Activated naive CD8-positive, alpha-beta T cell treated with anti-CD3 and anti-CD28 coated beads for 36 hours (primary cell): ENCODE data around the gene AHI1. TPM values are rescaled to one million over a fixed set of nuclear protein-coding genes. Genes with fewer than 3 reads are reported as not detected.
"Not testable (repeated sequence)": the region's sequence is repeated elsewhere in the genome, so short reads cannot be mapped to it uniquely, and the experiment has no call there.

Experiments
- DNase-seq: peaks from one replicate; pipeline ENCODE4 v3.0.0; 2021
- H3K27ac Mint-ChIP-seq: one replicate; pipeline ENCODE4 v1.8.0; 2022; ENCODE audit warnings: mild to moderate bottlenecking, moderate library complexity, mixed read lengths
- H3K27me3 Mint-ChIP-seq: one replicate; pipeline ENCODE4 v1.8.0; 2022; ENCODE audit warnings: mild to moderate bottlenecking, mixed read lengths
- H3K36me3 Mint-ChIP-seq: one replicate; pipeline ENCODE4 v1.8.0; 2021; ENCODE audit warnings: mild to moderate bottlenecking, mixed read lengths
- H3K4me1 Mint-ChIP-seq: one replicate; pipeline ENCODE4 v1.8.0; 2021; ENCODE audit warnings: mixed read lengths
- H3K4me3 Mint-ChIP-seq: one replicate; pipeline ENCODE4 v1.8.0; 2022; ENCODE audit warnings: mild to moderate bottlenecking, moderate library complexity, mixed read lengths
- H3K9me3 Mint-ChIP-seq: one replicate; pipeline ENCODE4 v1.8.0; 2022; ENCODE audit warnings: mixed read lengths
- total RNA-seq, 2 experiments: library from RNA; stranded (reverse); gene quantifications; one replicate each; pipeline ENCODE4 v1.2.3, GENCODE V29; 2021

Gene AHI1
- total RNA-seq, 2 experiments from 2014 or later = 35.6 to 37.1 TPM

- Mint-ChIP-seq H3K9me3 (peaks cover 6% of the 10 kb centered on the region), H3K36me3 (peaks cover 22% of the 10 kb centered on the region), H3K27ac (no peak overlapping the region), H3K4me1 (peaks cover 8% of the 10 kb centered on the region), H3K4me3 (no peak overlapping the region), H3K27me3 (no peaks in the 10 kb centered on the region)
- no peak for DNase-seq
Measured at GRCh38 chr6:135360222-135360621, 137.3 kb downstream of the AHI1 start.

GRCh38 chr6:135358985-135359384, 138.6 kb downstream of the AHI1 start:
- Mint-ChIP-seq H3K4me3 (no peak overlapping the region), H3K27me3 (no peaks in the 10 kb centered on the region), H3K27ac (no peak overlapping the region), H3K9me3 (no peaks in the 10 kb centered on the region), H3K4me1 (peaks cover 8% of the 10 kb centered on the region), H3K36me3 (peaks cover 19% of the 10 kb centered on the region)
- DNase-seq = no peak

- H3K27ac Mint-ChIP-seq = no peak overlapping the region
- no peak for DNase-seq
- peaks cover 19% of the 10 kb centered on the region for H3K36me3 Mint-ChIP-seq
- no peak overlapping the region for H3K4me3 Mint-ChIP-seq
- H3K27me3 Mint-ChIP-seq = no peaks in the 10 kb centered on the region
- no peaks in the 10 kb centered on the region for H3K9me3 Mint-ChIP-seq
- peaks cover 8% of the 10 kb centered on the region for H3K4me1 Mint-ChIP-seq
Measured at GRCh38 chr6:135358251-135358821, 139.2 kb downstream of the AHI1 start.

- Mint-ChIP-seq H3K36me3 (peaks cover 18% of the 10 kb centered on the region), H3K4me1 (peaks cover 8% of the 10 kb centered on the region), H3K27me3 (no peaks in the 10 kb centered on the region), H3K9me3 (no peaks in the 10 kb centered on the region), H3K4me3 (no peak overlapping the region), H3K27ac (no peak overlapping the region)
- no peak for DNase-seq
Measured at GRCh38 chr6:135354407-135354806, 143.1 kb downstream of the AHI1 start.

- no peaks in the 10 kb centered on the region for H3K27me3 Mint-ChIP-seq
- no peaks in the 10 kb centered on the region for H3K4me1 Mint-ChIP-seq
- no peak overlapping the region for H3K27ac Mint-ChIP-seq
- H3K4me3 Mint-ChIP-seq = no peak overlapping the region
- peaks cover 14% of the 10 kb centered on the region for H3K36me3 Mint-ChIP-seq
- no peaks in the 10 kb centered on the region for H3K9me3 Mint-ChIP-seq
- no peak for DNase-seq
Measured at GRCh38 chr6:135353113-135353512, 144.4 kb downstream of the AHI1 start.

- Mint-ChIP-seq H3K27me3 (no peaks in the 10 kb centered on the region), H3K4me3 (no peak overlapping the region), H3K4me1 (peaks cover 4% of the 10 kb centered on the region), H3K9me3 (no peaks in the 10 kb centered on the region), H3K36me3 (peaks cover 13% of the 10 kb centered on the region), H3K27ac (no peak overlapping the region)
- no peak for DNase-seq
Measured at GRCh38 chr6:135351635-135352034, 145.9 kb downstream of the AHI1 start.

GRCh38 chr6:135347887-135348286, 149.7 kb downstream of the AHI1 start:
- Mint-ChIP-seq H3K4me3 (no peak overlapping the region), H3K4me1 (peaks cover 6% of the 10 kb centered on the region), H3K36me3 (peaks cover 15% of the 10 kb centered on the region), H3K27me3 (no peaks in the 10 kb centered on the region), H3K9me3 (no peaks in the 10 kb centered on the region), H3K27ac (no peak overlapping the region)
- DNase-seq = no peak

- Mint-ChIP-seq H3K4me3 (no peak overlapping the region), H3K4me1 (peaks cover 6% of the 10 kb centered on the region), H3K27me3 (no peaks in the 10 kb centered on the region), H3K9me3 (no peaks in the 10 kb centered on the region), H3K27ac (no peak overlapping the region), H3K36me3 (peaks cover 15% of the 10 kb centered on the region)
- DNase-seq = no peak
Measured at GRCh38 chr6:135346747-135347146, 150.8 kb downstream of the AHI1 start.

GRCh38 chr6:135344526-135344925, 153.0 kb downstream of the AHI1 start:
- DNase-seq = no peak
- Mint-ChIP-seq H3K9me3 (no peaks in the 10 kb centered on the region), H3K4me3 (no peak overlapping the region), H3K4me1 (peaks cover 6% of the 10 kb centered on the region), H3K36me3 (peaks cover 12% of the 10 kb centered on the region), H3K27me3 (no peaks in the 10 kb centered on the region), H3K27ac (no peak overlapping the region)

- H3K27ac Mint-ChIP-seq, H3K36me3 Mint-ChIP-seq, H3K27me3 Mint-ChIP-seq, DNase-seq, H3K9me3 Mint-ChIP-seq, H3K4me3 Mint-ChIP-seq, H3K4me1 Mint-ChIP-seq: not testable (repeated sequence)
Measured at GRCh38 chr6:135339920-135340319, 157.6 kb downstream of the AHI1 start.

- DNase-seq = no peak
- Mint-ChIP-seq H3K9me3 (no peaks in the 10 kb centered on the region), H3K36me3 (peaks cover 12% of the 10 kb centered on the region), H3K4me1 (peaks cover 4% of the 10 kb centered on the region), H3K27me3 (no peaks in the 10 kb centered on the region), H3K4me3 (no peak overlapping the region), H3K27ac (no peak overlapping the region)
Measured at GRCh38 chr6:135334169-135334568, 163.4 kb downstream of the AHI1 start.

GRCh38 chr6:135331002-135331401, 166.5 kb downstream of the AHI1 start:
- no peak for DNase-seq
- no peak overlapping the region for H3K27ac Mint-ChIP-seq
- H3K36me3 Mint-ChIP-seq = peaks cover 18% of the 10 kb centered on the region
- H3K27me3 Mint-ChIP-seq = no peaks in the 10 kb centered on the region
- peaks cover 9% of the 10 kb centered on the region for H3K4me1 Mint-ChIP-seq
- H3K4me3 Mint-ChIP-seq = no peak overlapping the region
- H3K9me3 Mint-ChIP-seq = no peaks in the 10 kb centered on the region

- no peak overlapping the region for H3K4me3 Mint-ChIP-seq
- no peaks in the 10 kb centered on the region for H3K27me3 Mint-ChIP-seq
- no peak for DNase-seq
- peaks cover 23% of the 10 kb centered on the region for H3K36me3 Mint-ChIP-seq
- H3K4me1 Mint-ChIP-seq = peaks cover 9% of the 10 kb centered on the region
- no peaks in the 10 kb centered on the region for H3K9me3 Mint-ChIP-seq
- H3K27ac Mint-ChIP-seq = no peak overlapping the region
Measured at GRCh38 chr6:135329851-135330803, 167.4 kb downstream of the AHI1 start.

- DNase-seq = no peak
- Mint-ChIP-seq H3K27me3 (no peaks in the 10 kb centered on the region), H3K27ac (no peak overlapping the region), H3K36me3 (peaks cover 26% of the 10 kb centered on the region), H3K4me1 (peaks cover 15% of the 10 kb centered on the region), H3K4me3 (no peak overlapping the region), H3K9me3 (no peaks in the 10 kb centered on the region)
Measured at GRCh38 chr6:135328136-135328535, 169.4 kb downstream of the AHI1 start.

GRCh38 chr6:135325624-135326424, 171.7 kb downstream of the AHI1 start:
- H3K4me3 Mint-ChIP-seq = no peak overlapping the region
- peaks cover 23% of the 10 kb centered on the region for H3K4me1 Mint-ChIP-seq
- H3K27me3 Mint-ChIP-seq = no peaks in the 10 kb centered on the region
- no peak overlapping the region for H3K27ac Mint-ChIP-seq
- no peak for DNase-seq
- no peaks in the 10 kb centered on the region for H3K9me3 Mint-ChIP-seq
- H3K36me3 Mint-ChIP-seq = peaks cover 27% of the 10 kb centered on the region
